Ecto neural progenitor cell (in vitro differentiated cells): ENCODE data around the gene SKI.

Experiments used
- DNase-seq: peaks from one replicate; pipeline ENCODE4 v3.0.0-alpha.2; 2018; ENCODE audit warnings: low spot score

Gene SKI

DNA sequence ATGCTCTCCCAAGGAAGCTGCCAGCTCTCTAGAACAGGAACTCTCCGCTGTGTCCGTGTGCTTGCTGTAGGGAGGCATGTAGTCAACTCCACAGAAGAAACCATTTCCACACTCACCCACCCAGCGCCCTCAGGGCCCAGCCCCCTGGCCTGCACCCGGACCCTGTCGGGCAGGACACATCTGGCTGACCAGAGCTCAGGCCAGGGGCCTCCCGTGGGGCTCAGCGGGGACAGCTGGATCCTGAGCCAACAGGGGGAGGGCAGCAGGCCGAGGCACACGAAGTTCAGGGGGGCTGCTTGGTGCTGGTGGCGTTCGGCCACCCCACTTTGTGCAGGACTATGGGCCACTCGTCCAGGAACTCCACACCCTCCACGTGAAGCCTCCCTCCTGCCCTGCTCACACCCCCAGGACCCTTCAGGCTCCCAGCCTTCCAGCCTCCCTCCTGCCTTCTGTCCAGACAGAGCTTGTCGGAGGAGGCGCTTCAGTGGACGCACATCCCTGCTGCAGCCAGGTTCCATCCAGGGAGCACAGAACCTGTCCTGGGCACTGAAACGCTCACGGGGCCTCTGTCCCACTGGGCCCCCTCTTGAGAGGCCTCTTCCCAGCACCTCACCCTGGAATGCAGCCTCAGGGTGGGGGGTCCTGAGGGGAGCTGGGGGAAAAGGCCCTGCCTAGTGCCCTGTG is 18.6 kb upstream of the SKI start:
- DNase-seq, result no peak

DNA sequence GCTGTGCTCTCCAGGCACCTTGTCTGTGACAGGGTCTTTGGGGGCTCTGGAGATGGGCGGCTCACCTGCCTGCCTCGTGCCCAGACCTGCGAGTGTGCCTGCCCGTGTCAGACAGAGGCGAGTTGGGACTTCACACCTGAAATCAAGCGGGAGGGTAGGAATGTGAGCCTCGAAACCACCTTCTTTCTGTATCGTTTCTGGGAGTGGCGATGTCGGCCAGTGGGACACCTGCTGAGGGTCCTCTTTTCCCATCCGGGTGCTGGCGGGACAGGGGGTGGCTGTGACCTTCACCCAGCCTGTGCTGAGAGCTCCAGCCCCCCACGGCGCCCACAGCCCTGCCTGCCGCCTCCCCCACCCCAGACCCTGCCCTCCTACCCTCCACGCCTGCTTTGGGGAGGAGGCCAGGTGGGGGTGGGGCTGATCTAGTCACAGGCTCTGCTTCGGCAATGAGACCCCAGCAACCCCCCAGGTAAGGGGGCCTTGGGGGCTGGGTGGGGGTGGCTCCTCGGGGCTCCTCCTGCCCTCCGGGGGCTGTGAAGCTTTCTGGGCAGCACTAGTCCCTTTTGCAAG is 17.9 kb upstream of the SKI start:
- no peak for DNase-seq

DNA sequence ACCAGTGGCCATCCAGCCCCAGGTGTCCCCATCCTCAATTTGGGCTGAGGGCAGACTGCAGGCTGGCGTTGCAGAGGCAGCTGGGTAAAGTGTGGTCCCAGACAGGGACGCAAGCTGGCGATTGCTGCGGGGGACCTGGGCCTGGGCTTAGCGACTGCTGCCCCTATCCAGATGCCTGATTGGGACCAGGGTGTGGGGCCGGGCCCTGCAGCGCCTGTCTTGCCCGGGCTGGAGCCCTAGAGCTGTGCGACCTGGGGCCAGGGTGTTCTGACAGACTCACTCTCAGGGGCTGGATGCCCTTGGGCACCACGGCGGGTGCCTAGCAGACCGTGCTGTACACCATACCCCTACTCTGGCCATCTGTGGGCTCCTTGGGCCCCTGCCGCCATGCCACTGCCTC is 17.3 kb upstream of the SKI start:
- no peak for DNase-seq

DNA sequence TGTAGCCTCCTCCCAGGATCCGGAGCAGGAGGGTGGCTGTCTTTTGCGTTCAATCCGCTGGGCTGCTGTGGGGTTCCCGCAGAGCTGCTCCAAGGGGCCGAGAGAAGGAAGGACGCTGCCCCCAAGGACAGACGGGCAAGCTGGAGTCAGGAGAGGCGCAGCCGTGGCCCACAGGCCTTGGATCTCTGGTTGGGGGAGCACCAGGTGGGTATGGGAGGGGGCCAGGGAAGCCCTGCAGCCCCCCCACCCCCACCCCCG is 15.9 kb upstream of the SKI start:
- DNase-seq, result no peak

DNA sequence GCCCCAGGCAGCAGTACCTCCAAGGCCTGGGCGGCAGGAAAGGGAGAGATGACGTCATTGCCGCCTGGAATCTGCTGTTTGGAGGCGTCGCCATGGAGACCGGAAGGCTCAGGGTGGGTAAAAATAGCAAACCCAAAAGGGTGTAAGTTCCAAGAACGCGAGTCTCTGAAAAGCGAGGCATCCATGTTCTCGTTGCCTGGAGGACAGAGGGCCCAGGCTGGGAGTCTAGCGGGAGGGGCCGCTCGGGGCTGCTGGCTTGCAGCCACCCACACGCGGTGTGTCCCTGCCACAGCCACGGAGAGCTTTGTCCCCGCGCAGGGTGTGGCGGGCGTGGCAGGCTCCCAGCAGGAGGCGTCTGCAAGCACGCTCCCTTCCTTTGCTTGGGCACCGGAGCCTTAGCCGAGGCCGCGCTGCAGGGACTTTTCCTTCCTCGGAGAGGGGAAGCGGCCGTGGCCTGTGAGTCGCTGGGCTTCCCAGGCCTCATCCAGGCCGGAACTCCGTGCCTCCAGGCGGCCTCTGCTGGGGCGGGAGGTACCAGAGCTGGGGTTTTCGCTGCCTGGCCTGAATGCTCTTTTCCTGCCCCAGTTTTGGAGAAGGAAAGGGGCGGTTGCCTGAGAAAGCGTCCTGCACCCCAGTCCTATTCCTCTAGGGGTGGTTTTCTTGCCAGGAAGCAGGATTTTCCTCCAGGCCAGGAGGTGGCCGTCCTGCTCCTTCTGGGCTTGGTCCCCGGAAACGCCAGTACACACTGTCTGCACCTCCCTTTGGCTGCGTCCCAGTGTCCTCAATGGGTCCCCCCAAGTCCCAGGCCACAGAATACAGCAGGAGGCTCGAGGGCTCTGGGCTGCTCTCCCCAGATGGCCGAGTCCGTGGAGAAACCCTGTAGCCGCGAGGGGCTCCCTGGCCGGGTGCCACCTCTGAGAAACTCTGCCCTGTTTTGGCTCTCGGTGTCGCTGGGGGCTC is 15.3 kb upstream of the SKI start:
- DNase-seq, result peak; percentile 90

DNA sequence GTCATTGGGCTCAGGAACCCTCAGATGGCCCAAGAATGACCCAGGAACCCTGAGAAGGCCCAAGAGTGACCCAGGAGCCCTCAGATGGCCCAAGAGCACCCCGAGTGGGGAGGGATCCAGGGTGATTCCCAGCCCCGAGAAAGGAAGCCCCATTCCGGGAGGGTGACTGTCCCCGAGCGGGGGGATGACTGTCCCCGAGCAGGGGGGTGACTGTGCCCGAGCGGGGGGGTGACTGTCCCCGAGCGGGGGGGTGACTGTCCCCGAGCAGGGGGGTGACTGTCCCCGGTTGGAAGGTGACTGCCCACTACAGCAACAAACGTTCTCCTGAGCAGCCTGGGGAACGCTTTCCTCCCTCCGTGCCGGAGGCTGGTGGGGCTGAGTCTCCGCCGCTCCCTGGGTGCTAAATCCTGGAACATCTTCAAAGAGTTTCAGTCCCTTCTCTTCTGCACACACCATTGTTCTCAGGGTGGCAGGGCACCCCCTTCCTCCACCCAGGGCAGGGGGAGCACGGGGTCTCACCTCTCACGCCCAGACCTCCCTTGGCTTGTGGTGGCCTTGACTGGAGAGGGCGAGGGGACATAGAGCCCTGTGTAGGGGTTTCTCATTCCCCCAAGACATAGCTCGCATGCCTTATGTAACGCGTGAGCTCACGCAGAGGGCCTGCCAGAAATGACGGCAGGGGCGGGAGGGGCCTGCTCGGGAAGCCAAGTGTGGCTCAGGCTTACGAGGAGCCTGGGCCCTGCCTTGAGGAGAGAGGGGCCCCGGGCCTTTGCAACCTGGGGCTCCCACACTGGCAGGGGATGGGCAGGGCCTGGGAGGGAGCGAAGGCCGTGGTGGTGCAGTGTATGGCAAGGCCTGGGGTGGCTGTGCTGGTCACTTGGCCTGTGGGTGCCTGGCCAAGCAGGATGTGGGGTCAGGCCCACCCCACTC is 14.3 kb upstream of the SKI start:
- DNase-seq, result no peak

DNA sequence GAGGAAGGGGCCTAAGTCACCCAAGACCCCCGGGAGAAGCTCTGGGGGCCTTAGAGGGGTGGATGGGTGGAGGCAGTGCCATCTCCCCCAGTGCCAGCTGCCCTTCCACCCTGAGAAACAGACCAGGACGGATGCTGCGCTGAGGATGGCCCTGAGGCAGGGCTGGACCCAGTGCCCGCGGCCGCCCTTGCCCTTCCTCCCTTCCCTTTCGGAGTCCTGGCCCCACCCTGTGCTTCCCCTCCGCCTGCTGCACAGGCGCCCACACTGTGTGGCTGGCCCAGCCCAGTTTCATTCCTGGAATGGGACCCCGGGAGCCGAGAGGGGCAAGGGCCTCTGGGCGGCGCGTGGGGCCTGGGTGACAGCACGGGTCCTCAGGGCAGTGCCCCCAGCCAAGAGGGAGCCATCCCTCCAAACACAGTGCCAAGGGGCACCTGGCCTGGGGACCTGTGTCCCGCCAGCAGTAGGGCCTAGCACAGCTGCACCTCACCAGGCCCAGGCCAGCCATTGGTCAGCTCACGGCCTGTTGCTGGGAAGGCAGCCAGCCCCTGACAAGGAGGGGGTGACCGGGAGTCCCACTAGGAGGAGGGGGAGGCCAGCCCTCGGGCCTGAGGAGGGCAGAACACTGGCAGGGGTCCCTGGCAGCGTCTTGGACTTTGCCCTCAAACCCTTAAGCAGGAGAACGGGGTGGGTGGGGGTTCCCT is 13.4 kb upstream of the SKI start:
- no peak for DNase-seq

DNA sequence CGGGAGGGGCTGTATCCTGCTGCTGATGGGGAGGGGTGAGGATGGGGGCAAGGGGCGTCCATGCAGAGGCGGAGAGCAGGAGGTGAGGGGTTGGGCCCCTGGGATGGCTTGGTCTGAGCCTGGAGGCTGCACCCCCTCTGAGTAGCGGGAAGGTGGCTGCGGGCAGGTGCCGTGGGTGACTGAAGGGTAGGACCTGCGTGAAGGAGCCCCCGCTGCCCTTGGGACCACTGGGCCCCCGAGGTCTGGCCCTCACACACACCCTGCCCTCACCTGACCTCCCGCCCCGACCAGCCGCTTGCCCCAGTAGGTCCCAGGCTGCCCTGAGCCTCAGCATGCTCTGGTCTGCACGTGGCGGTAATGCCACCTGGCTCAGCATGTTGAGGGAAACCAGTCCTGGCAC is 12.8 kb upstream of the SKI start:
- no peak for DNase-seq

DNA sequence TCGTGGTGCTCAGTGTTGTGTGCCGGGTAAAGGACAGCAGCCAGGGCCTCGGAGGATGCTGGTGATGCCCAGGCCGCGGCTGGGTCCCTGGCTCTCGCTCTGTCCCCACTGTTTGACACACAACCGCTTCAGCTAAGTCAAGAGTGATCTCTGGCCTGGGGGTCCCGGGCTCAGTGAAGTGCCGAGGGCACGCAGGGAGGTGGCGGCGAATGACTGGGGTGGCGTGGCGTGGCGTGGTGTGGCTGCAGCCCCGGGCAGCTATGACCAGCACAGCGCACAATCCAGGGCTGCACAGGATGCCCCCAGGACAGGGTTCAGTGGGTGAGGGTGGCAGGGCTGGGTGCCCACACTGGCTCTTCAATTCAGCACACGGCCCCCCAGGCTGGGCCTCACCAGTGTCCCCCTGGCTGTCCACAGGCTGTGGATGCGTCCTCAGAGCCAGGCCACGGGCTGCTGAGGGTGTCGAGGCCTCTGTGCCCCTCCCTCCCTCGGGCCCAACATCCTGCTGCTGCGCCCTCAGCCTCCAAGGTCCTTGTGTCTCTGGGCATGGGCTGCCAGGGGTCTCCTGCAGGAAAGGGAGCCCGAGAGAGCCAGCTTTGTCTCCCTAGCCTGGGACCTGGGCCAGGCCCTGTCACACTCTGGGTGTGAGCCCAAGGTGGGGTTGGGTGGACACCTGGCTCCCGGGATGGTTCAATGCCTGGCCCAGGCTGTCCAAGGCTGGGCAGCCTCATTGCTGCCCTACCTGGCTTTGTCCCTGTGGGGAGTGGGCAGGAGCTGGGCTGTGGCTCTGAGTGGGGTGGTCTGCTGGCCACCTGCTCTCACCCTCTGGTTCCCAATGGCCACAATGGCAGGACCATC is 12.0 kb upstream of the SKI start:
- DNase-seq, result no peak

DNA sequence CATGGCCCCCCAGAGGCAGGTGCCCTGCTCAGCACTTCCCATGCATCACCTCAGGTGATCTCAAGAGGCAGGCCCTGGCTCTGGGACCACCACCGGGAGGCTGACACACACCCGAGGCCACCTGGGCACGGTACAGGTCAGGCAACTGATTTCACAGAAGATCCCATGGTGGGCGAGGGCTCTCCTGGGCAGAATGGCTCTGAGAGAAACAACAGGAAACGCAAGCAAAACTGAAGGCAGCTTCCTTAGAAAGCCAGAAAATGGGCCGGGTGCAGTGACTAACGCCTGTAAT is 11.4 kb upstream of the SKI start:
- no peak for DNase-seq

DNA sequence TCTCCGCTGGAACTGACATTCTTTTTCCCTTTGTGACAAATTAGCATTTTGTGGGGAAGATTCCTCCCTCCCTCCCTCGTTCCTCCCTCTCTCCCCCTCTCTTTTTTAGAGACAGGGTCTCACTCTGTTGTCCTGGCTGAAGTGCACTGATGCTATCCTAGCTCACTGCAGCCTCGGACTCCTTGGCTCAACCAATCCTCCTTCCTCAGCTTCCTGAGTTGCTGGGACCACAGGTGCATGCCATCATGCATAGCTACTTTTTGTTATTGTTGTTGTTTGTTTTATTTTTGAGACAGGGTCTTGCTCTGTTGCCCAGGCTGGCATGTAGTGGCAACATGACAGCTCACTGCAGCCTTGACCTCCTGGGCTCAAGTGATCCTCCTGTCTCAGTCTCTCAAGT is 6.8 kb upstream of the SKI start:
- DNase-seq, result no peak

DNA sequence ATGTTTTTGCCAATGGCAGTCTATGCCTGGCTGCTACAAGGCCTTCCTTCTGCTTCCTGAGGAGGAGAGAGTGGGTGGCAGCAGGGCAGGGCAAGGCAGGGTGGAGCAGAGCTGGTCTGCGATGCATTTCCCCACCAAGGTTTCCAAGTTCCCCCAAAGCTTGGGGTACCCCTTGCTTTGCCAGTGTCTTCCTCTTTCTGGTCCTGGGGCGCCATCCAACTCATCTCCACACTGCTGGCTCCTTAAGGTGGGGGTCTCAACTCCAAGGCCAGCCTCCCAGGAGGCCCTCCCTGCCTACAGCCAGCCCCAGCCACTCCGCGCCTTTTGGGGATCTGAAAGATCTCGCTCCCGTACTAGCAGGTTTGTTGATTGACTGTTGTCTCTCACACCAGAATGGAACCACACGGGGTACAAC is 3.9 kb upstream of the SKI start:
- DNase-seq, result no peak

DNA sequence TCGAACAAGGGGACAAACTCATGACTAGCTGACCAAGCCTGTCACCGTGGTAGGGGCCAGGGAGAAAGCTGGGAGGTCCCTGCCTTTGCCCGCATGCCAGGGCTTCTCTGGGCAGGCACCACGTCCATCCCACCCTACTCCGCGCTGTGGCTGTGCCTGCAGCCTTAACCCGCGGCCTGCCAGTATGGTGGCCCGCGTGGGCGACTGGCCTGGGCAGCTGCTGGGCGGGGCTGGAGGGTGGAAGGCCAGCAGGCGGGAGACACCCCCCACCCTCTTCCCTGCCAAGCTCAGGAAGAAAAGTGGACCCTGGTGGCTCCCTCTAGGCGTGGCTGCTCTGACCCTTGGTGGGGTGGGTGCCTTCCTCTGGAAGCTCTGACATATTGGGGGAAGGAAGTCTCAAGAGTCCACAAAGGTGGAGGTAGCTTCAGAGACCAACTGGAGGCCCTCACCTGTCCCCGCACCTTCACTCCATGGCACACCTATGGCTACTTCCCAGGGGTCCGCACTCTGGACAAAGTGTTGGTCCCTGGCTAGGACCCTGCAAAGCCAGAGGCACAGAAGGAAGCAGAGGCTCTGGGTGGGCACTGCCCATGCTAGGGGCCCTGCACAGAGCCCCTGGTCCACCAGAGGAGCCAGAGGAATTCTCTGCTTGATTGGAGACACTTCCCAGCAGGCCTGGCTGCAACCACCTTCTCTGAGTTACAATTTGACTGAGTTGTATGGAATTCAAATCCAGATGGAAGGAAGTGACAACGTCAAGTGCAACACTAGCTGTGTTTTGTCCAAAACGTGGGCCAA is 3.3 kb upstream of the SKI start:
- DNase-seq, result no peak

DNA sequence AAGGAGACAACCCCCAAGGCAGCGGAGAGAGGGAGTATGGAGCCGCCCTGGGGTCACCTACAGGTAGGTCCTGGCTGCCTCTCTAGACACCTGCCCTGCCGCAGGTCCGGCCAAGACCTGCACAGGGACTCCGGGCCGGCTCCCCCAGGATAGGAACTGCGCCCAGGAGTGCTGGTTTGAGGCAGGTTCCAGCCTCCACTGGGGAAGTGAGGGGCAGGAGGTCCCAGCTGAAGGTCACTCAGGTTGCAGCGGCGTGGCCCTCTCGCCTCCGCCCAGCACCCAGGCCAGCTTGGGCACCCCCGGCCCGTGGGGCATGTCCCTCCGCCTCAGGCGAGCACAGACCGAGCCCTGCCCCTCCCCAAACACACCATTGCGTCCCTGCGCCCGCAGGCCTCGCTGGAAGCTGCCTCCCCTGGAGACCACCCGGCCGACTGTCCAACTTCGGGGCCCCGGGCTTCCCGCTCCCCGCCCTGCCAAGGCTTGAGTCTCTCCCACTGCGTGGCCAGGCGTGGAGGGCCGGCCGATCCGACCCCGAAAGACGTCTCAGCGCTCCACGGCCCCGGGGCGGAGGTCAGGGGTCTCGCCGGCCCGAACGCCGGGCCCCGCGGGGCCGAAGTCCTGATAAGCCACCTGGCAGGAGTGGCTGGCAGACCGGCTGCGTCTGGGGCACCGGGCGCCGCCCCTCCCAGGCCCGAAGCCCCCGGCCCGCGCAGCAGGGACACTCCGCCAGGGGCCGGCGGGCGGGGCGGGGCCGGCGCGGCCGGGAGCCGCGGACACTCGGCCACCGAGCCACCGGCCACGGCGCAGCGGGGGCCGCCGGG is 1.4 kb upstream of the SKI start:
- no peak for DNase-seq

DNA sequence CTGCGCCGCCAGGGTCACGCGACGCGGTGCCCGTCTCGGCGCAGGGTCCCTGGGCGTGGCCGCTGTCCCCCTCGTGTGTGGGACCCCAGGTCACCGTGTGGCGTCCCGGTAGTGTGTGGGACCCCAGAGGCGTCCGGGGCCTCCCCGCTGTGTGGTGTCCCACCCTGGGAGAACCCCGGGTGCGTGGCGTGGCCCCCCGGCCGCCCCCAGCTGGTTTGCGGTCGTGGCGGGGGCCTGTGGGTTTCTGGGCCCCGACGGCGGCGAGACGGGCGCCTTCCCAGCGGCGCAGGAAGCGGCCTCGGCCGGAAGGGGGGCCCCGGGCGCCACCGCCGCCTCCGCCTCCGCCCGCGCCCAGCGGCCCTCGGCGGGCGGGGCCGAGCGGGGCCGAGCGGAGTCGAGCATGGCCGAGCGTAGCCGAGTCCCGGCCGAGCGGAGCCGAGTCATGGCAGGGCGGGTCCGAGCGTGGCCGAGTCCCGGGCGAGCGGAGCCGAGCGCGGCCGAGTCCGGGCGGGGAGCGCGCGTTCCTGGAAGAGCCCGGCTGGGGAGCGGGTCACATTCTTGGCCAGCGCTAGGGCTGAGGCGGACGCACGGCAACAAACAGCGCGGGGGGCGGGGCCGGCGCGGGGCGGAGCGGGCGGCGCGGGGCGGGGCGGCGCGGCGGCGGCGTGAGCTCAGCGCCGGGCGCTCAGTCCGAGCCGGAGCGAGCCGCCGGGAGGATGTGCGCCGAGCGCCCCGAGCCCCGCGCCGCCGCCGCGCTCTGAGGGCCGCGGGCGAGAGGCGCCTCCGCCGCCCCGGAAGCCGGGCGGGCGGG is 568 bp upstream of the SKI start:
- peak; percentile 99 for DNase-seq

DNA sequence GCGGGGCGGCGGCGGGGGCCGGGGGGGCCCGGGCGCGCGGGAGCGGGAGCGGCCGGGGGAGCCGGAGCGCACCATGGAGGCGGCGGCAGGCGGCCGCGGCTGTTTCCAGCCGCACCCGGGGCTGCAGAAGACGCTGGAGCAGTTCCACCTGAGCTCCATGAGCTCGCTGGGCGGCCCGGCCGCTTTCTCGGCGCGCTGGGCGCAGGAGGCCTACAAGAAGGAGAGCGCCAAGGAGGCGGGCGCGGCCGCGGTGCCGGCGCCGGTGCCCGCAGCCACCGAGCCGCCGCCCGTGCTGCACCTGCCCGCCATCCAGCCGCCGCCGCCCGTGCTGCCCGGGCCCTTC is 546 bp downstream of the SKI start:
- no peak for DNase-seq

DNA sequence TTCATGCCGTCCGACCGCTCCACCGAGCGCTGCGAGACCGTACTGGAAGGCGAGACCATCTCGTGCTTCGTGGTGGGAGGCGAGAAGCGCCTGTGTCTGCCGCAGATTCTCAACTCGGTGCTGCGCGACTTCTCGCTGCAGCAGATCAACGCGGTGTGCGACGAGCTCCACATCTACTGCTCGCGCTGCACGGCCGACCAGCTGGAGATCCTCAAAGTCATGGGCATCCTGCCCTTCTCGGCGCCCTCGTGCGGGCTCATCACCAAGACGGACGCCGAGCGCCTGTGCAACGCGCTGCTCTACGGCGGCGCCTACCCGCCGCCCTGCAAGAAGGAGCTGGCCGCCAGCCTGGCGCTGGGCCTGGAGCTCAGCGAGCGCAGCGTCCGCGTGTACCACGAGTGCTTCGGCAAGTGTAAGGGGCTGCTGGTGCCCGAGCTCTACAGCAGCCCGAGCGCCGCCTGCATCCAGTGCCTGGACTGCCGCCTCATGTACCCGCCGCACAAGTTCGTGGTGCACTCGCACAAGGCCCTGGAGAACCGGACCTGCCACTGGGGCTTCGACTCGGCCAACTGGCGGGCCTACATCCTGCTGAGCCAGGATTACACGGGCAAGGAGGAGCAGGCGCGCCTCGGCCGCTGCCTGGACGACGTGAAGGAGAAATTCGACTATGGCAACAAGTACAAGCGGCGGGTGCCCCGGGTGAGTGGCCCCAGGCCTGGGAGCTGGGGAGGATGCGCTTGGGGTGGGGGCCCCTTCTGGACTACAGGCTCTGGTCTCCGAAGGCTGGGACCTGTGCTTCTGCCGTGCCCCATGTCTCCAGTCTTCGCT is 1.1 kb downstream of the SKI start:
- DNase-seq, result no peak
